PC-9 (cell line): ENCODE results near the gene LMO4. TPM values are rescaled to one million over a fixed set of nuclear protein-coding genes. Genes with fewer than 3 reads are reported as not detected.

ENCODE experiments used
- BruUV-seq: library from RNA; stranded (reverse); fragments of 400-500 nt; replicated peaks from 2 replicates; lab custom pipeline; 2021; lab: Mats Ljungman, UMichigan
- CTCF ChIA-PET: fragments of 300-600 bp; sonication (Branson Sonifier 250); formaldehyde crosslinking; loops from one replicate; lab custom pipeline; 2022; ENCODE audit warnings: antibody characterized with exemption; lab: Charles Lee
- POLR2A ChIA-PET: fragments of 300-600 bp; sonication (Branson Sonifier 250); formaldehyde crosslinking; loops from one replicate; lab custom pipeline; 2022; ENCODE audit warnings: antibody characterized with exemption; ENCODE audit not compliant: unreplicated experiment; lab: Charles Lee
- DNase-seq, 2 experiments: peaks; one replicate each; pipeline versions ENCODE4 v3.0.0 to v3.0.0-alpha.2; 2015 to 2022; ENCODE audit warnings: mixed read lengths in 1 of 2
- H2AFZ ChIP-seq: fragments of 200-600 bp; sonication (generic); 2 replicates; pipeline ENCODE4 v1.8.1; 2017; ENCODE audit warnings: antibody characterized with exemption
- H3F3A ChIP-seq: fragments of 200-600 bp; sonication (generic); 2 replicates; pipeline ENCODE4 v1.8.1; 2017; ENCODE audit warnings: antibody characterized with exemption, mild to moderate bottlenecking, low read depth; ENCODE audit not compliant: insufficient read depth
- H3K27ac ChIP-seq: fragments of 200-600 bp; sonication (generic); 2 replicates; pipeline ENCODE4 v1.6.1; 2016; ENCODE audit warnings: mixed run types
- H3K27me3 ChIP-seq: fragments of 200-600 bp; sonication (generic); 2 replicates; pipeline ENCODE4 v1.6.1; 2016; ENCODE audit warnings: low read depth, mixed run types; ENCODE audit not compliant: insufficient read depth
- H3K36me3 ChIP-seq: fragments of 200-600 bp; sonication (generic); 2 replicates; pipeline ENCODE4 v1.6.1; 2016; ENCODE audit warnings: low read depth, mixed run types
- H3K4me1 ChIP-seq: fragments of 200-600 bp; sonication (generic); replicated peaks from 2 replicates; pipeline ENCODE4 v1.6.1; 2016; ENCODE audit warnings: mixed run types; ENCODE audit not compliant: insufficient read depth
- H3K4me2 ChIP-seq: fragments of 200-600 bp; sonication (generic); 2 replicates; pipeline ENCODE4 v1.6.1; 2017; ENCODE audit warnings: mixed run types
- H3K4me3 ChIP-seq: fragments of 200-600 bp; sonication (generic); 2 replicates; pipeline ENCODE4 v1.6.1; 2016; ENCODE audit warnings: mixed run types
- H3K79me2 ChIP-seq: fragments of 200-600 bp; sonication (generic); 2 replicates; pipeline ENCODE4 v1.6.1; 2017; ENCODE audit warnings: low read depth, mixed run types
- H3K9me2 ChIP-seq: fragments of 200-600 bp; sonication (generic); 2 replicates; pipeline ENCODE4 v1.8.1; 2017; ENCODE audit warnings: mild to moderate bottlenecking; ENCODE audit not compliant: insufficient read depth
- H3K9me3 ChIP-seq: fragments of 200-600 bp; sonication (generic); 2 replicates; pipeline ENCODE4 v1.8.1; 2016; ENCODE audit warnings: low read depth; ENCODE audit not compliant: insufficient read depth
- H4K20me1 ChIP-seq: fragments of 200-600 bp; sonication (generic); 2 replicates; pipeline ENCODE4 v1.8.1; 2017; ENCODE audit not compliant: insufficient read depth
- CTCF ChIP-seq: fragments of 200-600 bp; sonication (generic); conservative IDR thresholded peaks from 2 replicates; pipeline ENCODE4 v1.6.1; 2017; ENCODE audit warnings: mixed run types, antibody characterized with exemption, mild to moderate bottlenecking, moderate library complexity
- EZH2 ChIP-seq: fragments of 200-600 bp; sonication (generic); IDR thresholded peaks from 2 replicates; pipeline ENCODE4 v1.8.0; 2017; ENCODE audit warnings: antibody characterized with exemption, low read depth
- intact Hi-C: fragments of 100-400 bp; cut with micrococcal nuclease; formaldehyde crosslinking; loops from one replicate; pipeline ENCODE4 v1.10.0; 2022; ENCODE audit not compliant: unreplicated experiment
- total RNA-seq: library from RNA; stranded (reverse); gene quantifications from 2 replicates; pipeline ENCODE4 v1.2.3, GENCODE V29; 2021

The LMO4 gene
- total RNA-seq, 1 experiment from 2014 or later: 47.7 TPM

- POLR2A ChIA-PET: no interaction called here
Measured at GRCh38 chr1:87314091-87314490, 14.6 kb upstream of the LMO4 start.

GRCh38 chr1:87318056-87318650 is 10.5 kb upstream of the LMO4 start:
- no peaks in the 10 kb centered on the region for H3K9me3 ChIP-seq
- no TSS peak for BruUV-seq
- H3K9me2 ChIP-seq: no peaks in the 10 kb centered on the region
- H3K4me2 ChIP-seq: no peak overlapping the region
- no peaks in the 10 kb centered on the region for H3K79me2 ChIP-seq
- no peaks in the 10 kb centered on the region for H3K27me3 ChIP-seq
- no peak overlapping the region for H3K27ac ChIP-seq
- H2AFZ ChIP-seq: no peak overlapping the region
- TF ChIP-seq EZH2 (no peak), CTCF (no peak)
- no peak for DNase-seq
- H3K4me1 ChIP-seq: 0 out of 2 replicates have a peak, but pooled peaks cover 6% of the 10 kb centered on the region
- H3F3A ChIP-seq: no peaks in the 10 kb centered on the region
- ChIA-PET POLR2A (no interaction called here), CTCF (no interaction called here)
- intact Hi-C loops: no loop called here
- H4K20me1 ChIP-seq: no peaks in the 10 kb centered on the region
- H3K4me3 ChIP-seq: no peak overlapping the region
- H3K36me3 ChIP-seq: no peaks in the 10 kb centered on the region

More at GRCh38 chr1:87314091-87314490, 14.6 kb upstream of the LMO4 start:
- Histone ChIP-seq H3K36me3 (no peaks in the 10 kb centered on the region), H4K20me1 (no peaks in the 10 kb centered on the region), H2AFZ (no peak overlapping the region), H3K4me3 (no peak overlapping the region), H3K4me2 (no peak overlapping the region), H3K4me1 (0 out of 2 replicates have a peak, but pooled peaks cover 6% of the 10 kb centered on the region), H3K27ac (no peak overlapping the region), H3K9me3 (no peaks in the 10 kb centered on the region), H3K79me2 (no peaks in the 10 kb centered on the region), H3F3A (no peaks in the 10 kb centered on the region), H3K9me2 (no peaks in the 10 kb centered on the region), H3K27me3 (no peaks in the 10 kb centered on the region)
- CTCF ChIA-PET: no interaction called here
- no peak for DNase-seq
- intact Hi-C loops: no loop called here
- TF ChIP-seq EZH2: no peak
- no TSS peak for BruUV-seq

GRCh38 chr1:87318806-87319205 is 9.9 kb upstream of the LMO4 start:
- intact Hi-C loops: no loop called here
- Histone ChIP-seq H3K4me1 (0 out of 2 replicates have a peak, but pooled peaks cover 6% of the 10 kb centered on the region), H3K4me3 (no peak overlapping the region), H3K9me2 (no peaks in the 10 kb centered on the region), H3K36me3 (no peaks in the 10 kb centered on the region), H4K20me1 (no peaks in the 10 kb centered on the region), H3K27me3 (no peaks in the 10 kb centered on the region), H3K4me2 (no peak overlapping the region), H3F3A (no peaks in the 10 kb centered on the region), H3K27ac (no peak overlapping the region), H3K79me2 (no peaks in the 10 kb centered on the region), H3K9me3 (no peaks in the 10 kb centered on the region), H2AFZ (no peak overlapping the region)
- DNase-seq: no peak
- TF ChIP-seq EZH2 (no peak), CTCF (no peak)
- no TSS peak for BruUV-seq
- ChIA-PET CTCF (no interaction called here), POLR2A (no interaction called here)
